ENCODE results near the gene BCL6.

BCL6 gene

GRCh38 chr3:187745201-187746058 lies at the start of gene BCL6:
BCL6 (minus strand) TSS chr3:187745468; CDS start chr3:187733693, 11,775 bp downstream.
- DNase-seq, result peak; percentile 87 to 91

DNA sequence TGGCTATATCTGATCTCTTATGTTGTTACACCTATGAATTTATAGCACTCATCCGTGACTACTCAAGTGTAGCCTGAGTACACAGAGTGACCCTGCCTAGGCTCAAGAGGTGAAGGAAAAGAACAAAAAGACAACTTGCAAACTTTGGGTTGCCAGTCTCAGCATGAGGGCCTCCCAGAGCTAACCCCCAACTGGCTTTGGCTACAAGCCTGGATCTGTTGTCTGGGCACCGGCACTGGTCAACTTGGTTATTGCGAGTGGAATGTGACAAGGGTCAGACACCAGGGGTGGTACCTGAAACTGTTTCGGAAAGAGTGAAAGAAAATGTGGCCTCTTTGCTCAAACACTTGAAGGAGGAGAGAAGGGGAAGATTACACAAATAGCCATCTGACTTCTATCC lies 49.5 kb upstream of the BCL6 start:
- no peak for DNase-seq

- DNase-seq, result no peak
Measured at GRCh38 chr3:187793618-187794017, 48.4 kb upstream of the BCL6 start.

- DNase-seq, result no peak
Measured at GRCh38 chr3:187792521-187792920, 47.3 kb upstream of the BCL6 start.

- no peak for DNase-seq
Measured at GRCh38 chr3:187789872-187790271, 44.6 kb upstream of the BCL6 start.

GRCh38 chr3:187788984-187789857 lies 44.0 kb upstream of the BCL6 start:
- DNase-seq, result no peak

DNA sequence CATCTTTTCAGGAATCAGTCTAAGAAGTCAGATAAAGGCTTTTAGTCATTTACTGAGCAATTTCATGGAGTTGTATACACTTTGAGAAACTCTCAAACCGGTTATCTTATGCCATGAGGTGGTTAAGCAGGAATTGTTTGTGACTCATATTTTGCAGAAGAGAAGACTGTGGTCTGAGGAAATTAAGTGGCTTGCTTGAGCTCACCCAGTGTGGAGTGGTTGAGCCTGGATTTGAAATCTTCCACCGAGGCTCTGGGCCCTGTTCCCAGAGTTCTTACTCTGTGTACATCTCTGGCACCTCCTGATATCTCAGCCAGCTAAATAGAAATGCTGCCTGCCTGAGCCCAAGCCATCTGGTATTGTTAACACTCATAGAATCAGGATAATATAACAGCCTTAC lies 37.8 kb upstream of the BCL6 start:
- no peak for DNase-seq

DNA sequence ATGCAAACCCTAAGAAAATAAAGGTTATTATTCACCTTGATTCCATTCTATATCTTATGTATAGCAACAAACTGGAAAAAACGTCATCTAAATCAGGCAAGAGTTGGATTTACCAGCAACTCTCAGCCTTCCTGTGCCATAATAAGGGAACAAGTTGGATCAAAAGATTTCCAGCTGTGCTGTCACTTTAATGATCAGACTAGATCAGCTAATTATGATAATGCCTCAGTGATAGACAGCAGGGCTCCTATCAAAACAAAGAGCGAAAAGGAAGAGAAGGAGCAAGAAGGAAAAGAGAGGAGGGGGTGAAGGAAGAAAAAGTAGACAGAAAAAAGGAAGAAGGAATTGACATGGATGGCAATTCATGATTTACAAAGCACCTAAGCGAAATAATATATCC lies 36.7 kb upstream of the BCL6 start:
- DNase-seq, result no peak

DNA sequence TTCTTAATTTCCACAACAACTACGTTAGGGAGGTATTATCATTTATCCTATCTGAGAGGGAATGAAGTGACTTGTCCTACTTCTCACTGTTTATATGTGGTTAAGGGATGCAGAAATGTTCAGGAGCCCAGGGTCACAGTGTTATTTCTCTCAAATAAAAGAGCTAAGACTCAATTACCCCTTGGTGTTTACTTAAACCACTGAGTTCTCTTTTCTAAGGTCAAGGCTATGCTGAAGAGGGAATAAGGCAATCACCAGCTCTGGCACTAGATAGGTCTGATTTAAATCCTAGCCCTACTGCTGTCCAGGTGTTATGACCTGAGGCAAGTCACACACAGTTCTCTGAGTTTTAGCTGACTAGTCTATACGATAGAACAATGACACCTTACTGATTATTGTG lies 35.7 kb upstream of the BCL6 start:
- no peak for DNase-seq

DNA sequence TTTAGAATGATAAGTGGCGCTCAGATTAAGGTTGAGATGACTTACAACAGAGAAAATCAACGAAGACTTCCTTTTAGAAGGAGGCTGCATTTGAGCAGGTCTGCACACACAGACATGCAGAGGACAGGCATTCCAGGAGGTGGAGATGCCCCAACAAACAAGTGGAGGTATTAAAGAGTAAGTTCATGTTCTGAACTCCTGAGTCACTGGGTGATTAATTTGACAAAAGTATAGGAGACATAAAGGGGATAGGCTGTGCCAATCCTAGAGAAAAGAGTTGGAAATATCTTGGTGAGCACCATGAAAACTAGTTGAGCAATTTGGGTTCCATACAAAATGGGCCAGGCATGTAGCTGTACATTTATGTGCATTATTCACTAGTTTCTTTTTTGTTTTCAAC lies 33.5 kb upstream of the BCL6 start:
- no peak for DNase-seq

GRCh38 chr3:187777331-187777941 lies 32.2 kb upstream of the BCL6 start:
- DNase-seq, result peak; percentile 40 to 45

DNA sequence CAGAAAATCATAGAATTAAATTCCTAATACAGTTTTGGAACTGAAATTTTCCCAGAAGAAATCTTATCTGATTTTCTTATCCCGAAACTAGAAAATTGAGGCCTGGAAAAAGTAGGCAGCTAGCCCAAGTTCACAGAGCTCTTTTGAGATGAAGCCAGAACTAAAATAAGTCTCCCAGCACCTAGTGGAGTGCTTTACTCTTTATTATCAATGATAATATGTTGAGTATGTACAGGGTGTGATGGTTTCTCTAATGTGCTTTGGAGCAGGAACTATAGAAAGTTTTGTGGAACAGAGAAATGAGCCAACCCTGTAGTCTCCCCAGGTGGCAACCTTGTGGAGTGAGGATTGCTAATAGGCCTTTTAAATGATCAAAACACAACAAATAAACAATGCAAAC lies 30.3 kb upstream of the BCL6 start:
- no peak for DNase-seq

DNA sequence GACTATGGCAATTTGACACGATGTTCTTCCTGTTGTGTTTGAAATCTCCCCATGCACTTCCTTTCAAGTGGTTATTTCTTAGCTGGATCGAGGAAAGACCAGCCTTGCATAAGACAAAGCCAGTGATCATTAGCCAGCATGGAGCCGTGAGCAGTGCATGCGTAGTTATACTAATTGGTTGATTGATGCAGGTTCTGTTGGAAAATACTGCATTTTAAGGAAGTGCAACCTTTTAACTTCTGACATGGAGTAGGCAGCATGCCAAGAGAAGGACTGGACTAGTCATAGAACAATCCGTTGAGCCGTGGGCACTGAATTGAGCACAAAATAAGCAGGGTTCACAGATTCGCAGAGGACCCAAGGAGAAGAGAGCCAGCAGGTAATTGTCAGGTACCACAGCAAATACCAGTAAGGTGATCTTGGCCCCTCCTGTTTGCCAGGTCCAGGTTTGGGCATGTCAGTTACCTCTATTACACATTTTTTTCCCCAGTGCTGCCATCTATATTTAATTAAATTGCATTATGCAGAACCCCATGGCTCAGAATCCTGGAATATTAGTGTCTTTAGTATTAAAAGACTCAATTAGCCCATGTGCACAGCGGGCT lies 29.0 kb upstream of the BCL6 start:
- no peak for DNase-seq

DNA sequence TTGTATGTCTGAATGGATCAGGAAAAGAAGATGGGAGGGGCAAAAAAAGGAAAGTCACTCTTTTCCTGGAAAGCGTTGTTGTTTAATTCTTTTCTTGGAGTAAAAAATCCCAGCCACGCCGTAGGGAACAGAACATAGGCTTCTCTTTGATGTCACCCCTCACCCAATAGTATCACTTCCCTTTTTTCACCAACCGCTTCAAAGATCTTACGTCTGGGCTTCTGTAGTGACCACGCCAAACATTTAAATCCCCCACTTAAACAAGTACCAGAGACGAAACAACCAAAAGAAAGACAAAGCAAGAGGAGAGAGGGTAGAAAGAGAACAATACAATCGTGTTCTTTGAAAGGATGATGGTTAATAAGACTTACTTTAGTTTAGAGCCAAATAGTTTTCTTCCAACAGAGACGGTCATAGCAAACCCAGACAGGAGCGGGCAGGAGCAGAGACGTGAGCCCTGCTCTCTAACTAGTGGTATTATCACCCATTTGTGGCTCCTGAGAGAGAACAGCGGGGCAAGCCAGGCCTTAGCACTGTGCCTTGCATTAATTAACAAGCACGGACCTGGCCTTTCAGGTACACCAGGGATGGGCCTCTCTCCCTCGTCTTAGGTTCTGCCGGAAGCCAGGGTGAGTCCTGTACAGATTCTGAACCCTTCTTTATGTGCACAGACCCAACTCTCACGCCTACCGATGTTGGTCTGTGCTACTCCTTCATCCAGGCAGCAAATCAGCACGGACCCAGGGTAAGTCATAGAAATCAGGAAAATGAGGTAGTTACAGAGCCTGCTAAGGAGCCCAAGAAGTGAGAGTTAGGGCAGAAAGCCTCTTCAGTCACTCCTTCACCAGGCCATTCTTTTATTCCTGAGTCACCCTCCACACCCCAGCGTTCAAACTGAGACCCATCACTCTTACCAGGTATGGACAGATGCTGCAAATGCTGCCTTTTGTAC lies 28.2 kb upstream of the BCL6 start:
- no peak for DNase-seq

DNA sequence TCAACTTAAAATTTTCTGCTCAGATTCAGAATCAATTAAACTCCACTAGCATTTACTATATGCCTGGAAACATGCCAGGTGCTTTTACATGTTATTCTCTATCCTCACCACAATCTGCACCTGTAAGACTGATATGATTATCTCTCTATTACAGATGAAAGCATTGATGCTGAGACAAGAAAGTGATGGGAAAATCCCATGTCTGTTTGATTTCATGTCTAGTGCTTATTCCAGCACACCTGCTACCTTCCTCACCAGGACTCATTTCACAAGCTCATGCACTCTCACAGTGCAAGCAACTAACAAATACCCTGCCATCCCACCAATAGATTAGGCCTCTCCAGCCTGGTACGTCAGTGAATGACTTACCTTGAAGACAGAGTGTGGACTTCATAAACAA lies 25.0 kb upstream of the BCL6 start:
- peak; percentile 21 to 24 for DNase-seq

DNA sequence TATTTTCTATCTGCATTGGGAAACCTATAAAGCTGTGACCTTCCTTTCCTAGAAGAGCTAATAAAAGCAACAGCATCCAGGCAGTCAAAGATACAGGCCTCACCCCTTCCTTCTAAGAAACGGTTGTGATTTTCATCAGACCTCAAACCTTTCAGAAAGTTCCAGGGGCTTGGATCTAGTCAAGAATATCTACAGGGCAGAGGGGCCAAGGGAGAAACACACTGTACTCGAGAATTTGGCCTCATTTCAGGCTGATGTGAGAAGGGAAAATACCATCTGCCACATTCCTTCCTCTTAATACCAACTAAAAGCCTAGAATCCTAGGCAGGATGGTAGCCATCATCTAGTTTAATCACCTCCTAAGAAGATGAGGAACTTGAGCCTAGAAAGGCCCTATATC lies 24.5 kb upstream of the BCL6 start:
- no peak for DNase-seq

GRCh38 chr3:187767266-187768012 lies 22.2 kb upstream of the BCL6 start:
- no peak for DNase-seq

DNA sequence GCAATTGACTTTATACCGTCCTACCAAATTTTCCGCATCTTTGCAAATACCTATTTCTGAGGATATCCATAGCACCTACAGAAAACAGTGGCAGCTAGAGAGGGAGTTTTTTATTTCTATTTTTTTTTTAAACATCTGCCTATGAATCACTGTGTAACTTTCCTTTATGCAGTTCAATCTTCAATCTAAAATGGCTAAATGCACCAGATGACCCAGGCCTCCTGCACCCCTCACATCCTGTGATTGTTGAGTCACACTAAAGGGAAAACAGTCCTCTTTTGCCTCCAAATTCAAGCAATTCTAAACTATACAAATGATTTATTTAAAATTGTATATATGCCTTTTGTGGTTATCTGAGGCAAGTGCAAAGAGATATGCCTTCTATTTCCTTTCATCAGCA lies 20.1 kb upstream of the BCL6 start:
- DNase-seq, result no peak

DNA sequence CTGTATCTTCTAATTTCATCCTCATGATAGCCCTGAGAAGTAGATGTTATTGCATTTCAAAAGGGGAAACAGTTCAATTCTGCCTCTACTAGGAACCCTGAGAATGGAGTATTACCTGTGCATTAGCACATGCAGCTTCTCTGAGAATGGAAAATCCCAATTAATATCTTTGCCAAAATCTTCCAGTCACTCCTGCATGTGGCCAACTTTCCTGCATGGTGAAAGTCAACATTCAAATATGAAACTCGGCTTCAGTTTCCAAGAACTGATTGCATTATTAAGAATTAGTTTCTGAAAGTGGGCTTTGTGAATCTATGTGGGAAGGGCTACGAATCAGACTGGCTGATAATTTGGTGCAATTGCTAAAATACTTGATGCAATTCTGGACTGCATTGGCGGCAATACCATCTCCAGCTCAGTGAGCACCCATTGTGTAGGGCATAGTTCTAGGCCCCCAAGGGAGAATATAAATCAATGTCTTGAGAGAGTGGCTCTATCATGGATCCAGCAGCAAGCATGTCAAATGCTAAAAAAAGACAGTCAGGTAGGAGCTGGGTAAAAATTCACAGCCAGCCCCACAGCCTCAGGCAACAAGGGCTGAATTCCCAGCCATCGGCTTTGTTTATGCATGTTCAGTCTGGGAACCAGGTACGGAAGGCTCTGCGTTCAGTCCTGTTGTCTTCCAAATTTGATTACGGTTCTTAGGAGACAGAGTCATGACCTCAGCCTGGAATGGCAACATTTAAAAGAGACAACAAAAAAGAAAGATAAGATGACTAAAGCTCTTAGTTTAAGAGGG lies 18.8 kb upstream of the BCL6 start:
- no peak for DNase-seq

GRCh38 chr3:187762792-187763191 lies 17.5 kb upstream of the BCL6 start:
- DNase-seq, result no peak
